Dermis blood vessel endothelial cell (primary cell): ENCODE measurements around the gene ZNF407. TPM values are rescaled to one million over a fixed set of nuclear protein-coding genes. Genes with fewer than 3 reads are reported as not detected.

ENCODE experiments used
- DNase-seq: peaks from one replicate; pipeline ENCODE4 v3.0.0; 2010
- total RNA-seq: library from RNA; depleted of rRNA; stranded (reverse); fragments of >200 nt; gene quantifications from 2 replicates; pipeline ENCODE4 v1.2.3, GENCODE V29; 2014

Gene ZNF407
- total RNA-seq, 1 donor from 2014 or later = 22.8 TPM

GRCh38 chr18:75062297-75062886 lies 464.7 kb downstream of the ZNF407 start:
- no peak for DNase-seq

DNA sequence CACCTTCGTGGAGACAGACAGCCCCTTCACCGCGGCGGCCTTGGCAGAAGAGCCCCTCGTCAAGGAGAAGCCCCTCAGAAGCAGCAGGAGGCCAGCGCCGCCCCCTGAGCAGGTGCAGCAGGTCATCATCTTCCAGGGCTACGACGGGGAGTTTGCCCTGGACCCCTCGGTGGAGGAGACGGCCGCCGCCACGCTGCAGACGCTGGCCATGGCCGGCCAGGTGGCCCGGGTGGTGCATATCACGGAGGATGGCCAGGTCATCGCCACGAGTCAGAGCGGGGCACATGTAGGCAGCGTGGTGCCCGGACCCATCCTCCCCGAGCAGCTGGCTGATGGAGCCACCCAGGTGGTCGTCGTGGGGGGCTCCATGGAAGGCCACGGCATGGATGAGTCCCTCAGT lies 465.5 kb downstream of the ZNF407 start:
- no peak for DNase-seq

DNA sequence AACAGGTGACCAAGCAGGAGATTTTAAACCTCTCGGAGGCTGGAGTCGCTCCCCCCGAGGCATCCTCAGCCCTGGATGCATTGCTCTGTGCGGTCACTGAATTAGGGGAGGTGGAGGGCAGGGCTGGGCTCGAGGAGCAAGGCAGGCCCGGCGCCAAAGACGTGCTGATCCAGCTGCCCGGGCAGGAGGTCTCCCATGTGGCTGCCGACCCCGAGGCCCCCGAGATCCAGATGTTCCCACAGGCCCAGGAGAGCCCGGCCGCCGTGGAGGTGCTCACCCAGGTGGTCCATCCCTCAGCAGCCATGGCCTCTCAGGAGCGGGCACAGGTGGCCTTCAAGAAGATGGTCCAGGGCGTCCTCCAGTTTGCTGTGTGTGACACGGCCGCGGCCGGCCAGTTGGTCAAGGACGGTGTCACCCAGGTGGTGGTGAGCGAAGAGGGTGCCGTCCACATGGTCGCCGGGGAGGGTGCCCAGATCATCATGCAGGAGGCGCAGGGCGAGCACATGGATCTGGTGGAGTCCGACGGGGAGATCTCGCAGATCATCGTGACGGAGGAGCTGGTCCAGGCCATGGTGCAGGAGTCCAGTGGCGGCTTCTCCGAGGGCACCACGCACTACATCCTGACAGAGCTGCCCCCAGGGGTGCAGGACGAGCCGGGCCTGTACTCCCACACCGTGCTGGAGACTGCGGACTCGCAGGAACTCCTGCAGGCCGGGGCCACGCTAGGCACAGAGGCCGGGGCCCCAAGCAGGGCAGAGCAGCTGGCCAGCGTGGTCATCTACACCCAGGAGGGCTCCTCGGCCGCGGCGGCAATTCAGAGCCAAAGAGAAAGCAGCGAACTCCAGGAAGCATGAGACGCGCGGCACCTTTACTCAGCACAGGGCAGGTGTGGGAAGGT lies 466.2 kb downstream of the ZNF407 start:
- DNase-seq = no peak

GRCh38 chr18:75064513-75064905 lies 466.8 kb downstream of the ZNF407 start:
- no peak for DNase-seq

GRCh38 chr18:75065251-75066000 lies 467.8 kb downstream of the ZNF407 start:
- no peak for DNase-seq

DNA sequence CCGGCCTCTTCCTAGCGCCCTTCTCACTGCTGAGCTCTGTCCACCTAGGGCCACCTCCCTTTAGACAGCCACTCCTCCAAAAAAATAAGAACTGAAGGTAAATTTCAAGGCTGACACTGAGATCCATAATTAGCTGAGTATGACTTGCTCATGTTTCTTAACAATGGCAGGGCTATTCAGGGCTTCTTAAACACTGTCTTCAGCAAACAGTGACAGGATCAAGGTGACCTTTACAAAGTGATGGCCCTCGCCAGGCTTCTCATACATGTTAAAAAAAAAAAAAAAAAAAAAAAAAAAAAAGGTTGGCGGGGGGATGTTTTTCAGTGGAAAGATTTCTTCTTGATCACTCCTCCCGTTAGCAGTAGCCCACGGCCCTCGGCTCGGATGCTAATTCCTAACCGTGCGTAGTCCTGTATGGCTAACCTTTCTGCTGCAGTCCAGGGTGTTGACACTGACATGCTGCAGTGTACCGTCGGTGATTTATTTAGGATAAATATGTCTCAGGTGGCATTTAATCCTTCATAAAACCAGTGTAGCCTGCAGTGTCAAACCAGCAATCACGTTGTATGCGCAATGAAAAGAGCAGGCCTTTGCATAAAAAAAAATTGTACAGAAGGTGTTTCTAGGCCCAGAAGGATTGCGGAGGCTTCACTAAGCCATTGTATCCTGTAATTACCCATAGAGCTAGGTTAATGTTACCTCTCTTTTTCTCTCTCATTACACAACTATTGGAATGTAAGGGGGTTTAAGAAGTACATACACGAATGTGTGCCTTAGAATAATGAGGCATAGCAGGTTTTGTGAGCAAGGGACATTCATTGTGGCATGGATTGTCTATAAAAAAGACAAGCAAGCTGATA lies 468.6 kb downstream of the ZNF407 start:
- no peak for DNase-seq

DNA sequence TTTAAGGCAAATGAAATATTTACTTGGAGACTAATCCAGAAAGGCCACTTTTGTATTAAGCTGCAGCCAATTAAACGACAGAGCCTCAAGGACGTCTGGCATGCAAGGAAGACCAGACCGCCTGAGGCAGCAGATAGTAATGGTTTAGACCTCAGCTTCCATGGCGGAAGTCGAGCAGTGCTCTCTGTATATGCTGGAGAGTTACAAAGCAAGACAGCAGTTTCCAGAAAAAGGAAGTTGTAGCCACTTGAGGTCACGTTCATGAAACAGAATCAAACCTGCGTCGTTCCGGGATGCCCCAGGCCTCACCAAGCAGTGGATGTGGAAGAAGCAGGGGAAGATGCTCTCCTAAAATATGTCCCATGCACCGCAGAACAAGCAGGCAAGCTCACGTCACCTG lies 469.3 kb downstream of the ZNF407 start:
- no peak for DNase-seq

- peak; percentile 7 for DNase-seq
These were observed 470.5 kb downstream of the ZNF407 start for GRCh38 chr18:75067996-75068645.

DNA sequence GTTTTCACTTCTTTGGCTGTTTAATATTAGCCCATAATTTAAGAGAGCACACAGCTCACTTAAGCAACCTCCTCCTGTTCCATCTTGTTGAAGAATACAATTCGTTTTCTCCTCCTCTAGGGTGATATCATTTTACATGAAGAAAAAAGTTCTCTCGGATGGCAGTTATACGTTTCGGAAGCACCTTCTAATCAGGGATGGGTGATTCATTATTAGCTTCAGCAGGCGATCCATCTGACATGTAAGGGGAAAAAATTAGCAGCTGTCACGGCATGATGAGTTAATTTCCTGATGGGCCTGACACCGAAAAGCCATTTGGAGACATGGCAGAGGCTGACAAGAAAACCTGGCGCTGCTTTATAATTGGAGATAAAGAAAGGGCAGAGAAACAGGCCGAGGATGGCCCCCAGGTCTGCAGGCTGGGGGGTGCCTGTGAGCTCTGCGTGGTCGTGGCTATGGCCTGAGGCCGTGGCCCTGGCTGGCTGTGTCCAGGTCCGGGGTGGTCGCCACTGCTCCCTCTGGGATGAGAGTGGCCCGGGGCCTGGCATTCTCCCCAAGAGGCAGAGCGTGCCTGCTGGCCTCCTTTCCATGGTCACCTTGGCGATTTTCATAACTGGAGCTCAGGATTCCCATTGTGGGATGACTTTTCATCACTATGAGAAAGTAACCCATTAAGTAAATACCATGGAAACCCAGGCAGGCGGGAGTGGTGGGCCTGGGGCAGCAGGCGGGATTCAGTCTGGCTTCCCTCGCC lies 471.2 kb downstream of the ZNF407 start:
- peak; percentile 95 for DNase-seq

DNA sequence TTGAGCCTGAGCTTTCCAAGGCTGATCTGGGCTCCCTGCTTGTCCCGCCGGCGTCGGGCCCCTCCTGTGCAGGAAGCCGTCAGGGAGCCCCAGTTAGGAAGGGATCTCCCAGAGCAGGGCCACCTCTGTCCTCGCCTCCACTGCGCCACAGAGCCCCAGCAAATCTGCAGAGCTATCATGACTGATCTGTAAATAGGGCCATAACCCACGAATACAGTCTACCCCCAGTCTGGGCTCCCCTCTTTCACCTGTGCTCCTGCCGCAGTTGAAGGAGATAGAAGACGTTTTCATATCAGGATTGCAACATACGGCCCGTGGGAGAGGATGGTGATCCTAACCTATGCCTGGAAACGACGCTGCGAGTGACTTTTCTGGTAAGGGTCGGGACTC lies 472.6 kb downstream of the ZNF407 start:
- peak; percentile 46 for DNase-seq

DNA sequence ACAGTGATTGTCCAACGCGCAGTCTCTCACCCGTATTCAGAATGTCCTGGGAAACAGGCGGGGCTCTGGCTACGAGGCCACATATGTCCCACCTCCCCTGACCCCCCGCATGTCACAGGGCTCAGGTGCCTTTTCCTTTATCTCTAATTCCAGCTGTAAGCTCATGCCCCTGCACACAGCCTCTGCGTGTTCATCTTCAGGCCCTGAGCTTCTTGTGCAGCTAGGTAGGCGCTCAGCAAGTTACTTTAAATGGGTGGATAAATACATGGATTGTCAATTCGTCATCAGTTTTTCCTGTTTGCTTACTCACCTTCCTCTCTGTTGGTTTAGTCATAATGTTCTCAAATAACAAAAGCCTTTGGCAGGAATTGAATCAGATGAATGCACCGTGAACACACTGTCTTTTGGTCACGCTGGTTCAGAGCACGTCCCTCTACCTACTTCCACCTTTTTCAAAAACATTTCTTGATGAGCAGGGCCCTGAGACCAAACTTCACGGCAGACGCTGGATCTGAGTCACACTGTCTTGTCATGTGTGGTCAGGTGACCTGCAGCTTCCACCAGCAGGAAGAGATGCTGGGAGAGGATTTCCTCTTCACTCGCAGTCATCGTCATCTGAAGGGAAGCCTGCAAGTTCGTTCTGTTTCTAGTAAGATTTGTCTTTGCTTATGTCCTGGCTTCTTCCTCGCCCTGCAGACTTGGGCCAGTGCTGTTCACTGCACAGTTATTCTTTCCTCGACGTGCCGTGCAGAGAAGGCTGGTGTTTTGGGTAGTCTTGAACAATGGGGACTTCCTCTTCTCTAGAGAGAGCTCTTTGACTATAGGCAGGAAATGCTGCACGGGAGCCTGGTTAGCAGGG lies 473.2 kb downstream of the ZNF407 start:
- DNase-seq = peak; percentile 94

- DNase-seq = no peak
These were observed 473.8 kb downstream of the ZNF407 start for GRCh38 chr18:75071484-75071785.

- no peak for DNase-seq
These were observed 474.4 kb downstream of the ZNF407 start for GRCh38 chr18:75071866-75072671.

DNA sequence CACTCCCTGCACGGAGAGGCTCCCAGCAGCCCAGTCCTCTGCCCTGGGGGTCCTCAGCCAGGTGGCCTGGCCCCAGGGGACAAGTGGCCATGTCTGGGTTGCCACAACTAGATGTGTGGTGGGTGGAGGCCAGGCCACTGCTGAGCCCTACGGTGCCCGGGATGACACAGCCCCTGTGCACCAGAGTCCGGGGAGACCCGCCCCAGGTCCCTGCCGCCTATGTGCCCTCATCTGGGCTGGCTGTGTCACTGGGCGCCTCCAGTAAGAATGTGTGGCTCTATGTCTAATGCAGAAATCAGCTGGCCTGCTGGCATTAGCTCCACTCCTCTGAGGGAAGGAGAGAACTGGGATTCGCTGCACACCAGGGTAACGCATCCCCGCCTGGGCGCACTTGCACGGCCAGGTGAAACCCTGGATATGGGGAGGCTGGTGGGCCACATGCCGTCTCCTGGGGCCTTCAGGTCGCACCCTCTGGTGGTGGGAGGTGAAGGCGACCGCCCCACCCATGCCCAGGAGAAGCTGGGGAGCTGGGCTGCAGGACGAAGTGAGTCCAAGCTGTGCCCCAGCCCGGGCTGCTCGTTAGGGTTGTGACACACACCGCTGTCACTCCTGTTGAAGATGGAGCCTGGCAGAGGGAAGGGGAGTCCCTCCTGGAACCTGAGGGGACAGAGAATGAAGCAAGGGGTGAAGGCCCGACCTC lies 475.2 kb downstream of the ZNF407 start:
- DNase-seq = no peak

GRCh38 chr18:75073654-75074053 lies 476.0 kb downstream of the ZNF407 start:
- DNase-seq = no peak

- no peak for DNase-seq
These were observed 476.7 kb downstream of the ZNF407 start for GRCh38 chr18:75074196-75075015.

DNA sequence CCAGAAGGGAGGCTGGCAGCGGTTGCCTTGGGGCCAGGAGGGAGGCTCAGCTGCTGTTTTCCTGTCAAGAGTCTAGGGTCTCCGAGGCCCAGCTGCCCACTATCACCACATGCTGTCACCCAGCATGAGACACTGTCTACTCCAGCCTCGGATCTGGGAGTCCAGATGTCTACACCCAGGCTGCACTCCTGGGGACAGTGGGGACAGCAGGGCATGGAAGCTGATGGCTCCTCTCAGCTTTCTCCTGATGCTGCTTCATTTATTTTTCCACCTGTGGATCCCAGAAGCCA lies 477.3 kb downstream of the ZNF407 start:
- DNase-seq = no peak

- DNase-seq = no peak
These were observed 477.8 kb downstream of the ZNF407 start for GRCh38 chr18:75075429-75075841.
